GM12872 (cell line): ENCODE measurements around the gene MUC13.

Experiments
- CTCF ChIP-seq: IDR thresholded peaks from 3 replicates; pipeline ENCODE4 v1.5.1; 2011; ENCODE audit warnings: low read depth, mild to moderate bottlenecking, low read length, moderate library complexity; ENCODE audit not compliant: insufficient read depth

MUC13 gene

GRCh38 chr3:124860599-124860998, 74.0 kb downstream of the MUC13 start:
- no peak for TF ChIP-seq CTCF

GRCh38 chr3:124859025-124859424, 75.5 kb downstream of the MUC13 start:
- no peak for TF ChIP-seq CTCF

- no peak for TF ChIP-seq CTCF
Observed at GRCh38 chr3:124858275-124858674, 76.3 kb downstream of the MUC13 start.

- no peak for TF ChIP-seq CTCF
Observed at GRCh38 chr3:124856677-124857076, 77.9 kb downstream of the MUC13 start.
